OCI-LY1 (cell line): ENCODE measurements around the gene RRAS2.

ENCODE experiments used
- EZH2 ChIP-seq: fragments of 200-600 bp; sonication (generic), shearing (Covaris generic); IDR thresholded peaks from 2 replicates; pipeline ENCODE4 v1.8.0; 2017; ENCODE audit warnings: borderline replicate concordance, mixed run types, mild to moderate bottlenecking, antibody characterized with exemption, low read length, moderate library complexity, mixed read lengths
- TF ChIP-seq, protein P1 (sequence below): fragments of 200-600 bp; sonication (generic), shearing (Covaris generic); IDR thresholded peaks from 2 replicates; pipeline ENCODE4 v1.5.1; 2017; ENCODE audit warnings: mild to moderate bottlenecking, antibody characterized with exemption, low read length, moderate library complexity, mixed read lengths

DNA sequence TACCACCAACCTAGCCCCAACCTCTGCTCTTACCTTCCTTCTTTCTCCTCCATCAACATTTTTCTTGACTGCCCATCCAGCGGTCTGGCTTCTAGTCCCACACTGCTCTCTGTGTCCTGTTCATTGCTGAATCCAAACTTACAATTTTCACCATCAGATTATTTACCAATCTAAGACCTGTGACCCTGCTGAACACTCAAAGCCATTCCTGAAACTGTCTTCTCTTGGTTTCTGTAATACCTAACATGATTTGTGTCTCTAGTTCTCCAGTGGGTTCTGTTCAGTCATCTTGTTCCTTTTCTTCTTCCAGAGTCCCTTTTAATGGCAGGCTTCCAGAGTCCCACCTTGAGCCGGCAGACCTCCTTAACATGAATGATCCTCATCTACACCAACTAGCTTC lies 24.1 kb downstream of the RRAS2 start:
- TF ChIP-seq, protein P1, sequence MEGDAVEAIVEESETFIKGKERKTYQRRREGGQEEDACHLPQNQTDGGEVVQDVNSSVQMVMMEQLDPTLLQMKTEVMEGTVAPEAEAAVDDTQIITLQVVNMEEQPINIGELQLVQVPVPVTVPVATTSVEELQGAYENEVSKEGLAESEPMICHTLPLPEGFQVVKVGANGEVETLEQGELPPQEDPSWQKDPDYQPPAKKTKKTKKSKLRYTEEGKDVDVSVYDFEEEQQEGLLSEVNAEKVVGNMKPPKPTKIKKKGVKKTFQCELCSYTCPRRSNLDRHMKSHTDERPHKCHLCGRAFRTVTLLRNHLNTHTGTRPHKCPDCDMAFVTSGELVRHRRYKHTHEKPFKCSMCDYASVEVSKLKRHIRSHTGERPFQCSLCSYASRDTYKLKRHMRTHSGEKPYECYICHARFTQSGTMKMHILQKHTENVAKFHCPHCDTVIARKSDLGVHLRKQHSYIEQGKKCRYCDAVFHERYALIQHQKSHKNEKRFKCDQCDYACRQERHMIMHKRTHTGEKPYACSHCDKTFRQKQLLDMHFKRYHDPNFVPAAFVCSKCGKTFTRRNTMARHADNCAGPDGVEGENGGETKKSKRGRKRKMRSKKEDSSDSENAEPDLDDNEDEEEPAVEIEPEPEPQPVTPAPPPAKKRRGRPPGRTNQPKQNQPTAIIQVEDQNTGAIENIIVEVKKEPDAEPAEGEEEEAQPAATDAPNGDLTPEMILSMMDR = no peak
- TF ChIP-seq EZH2 = no peak
